ENCODE data around the gene MAGI2. TPM values are rescaled to one million over a fixed set of nuclear protein-coding genes. Genes with fewer than 3 reads are reported as not detected.

The MAGI2 gene
- total and polyA plus RNA-seq, 4 donors = 43.4 to 61.3 (median 50.1) TPM

- Histone ChIP-seq H3K27me3 (ENCODE audit: control insufficient read depth, insufficient read depth, low read length) (no peaks in the 10 kb centered on the region), H3K36me3 (ENCODE audit: control insufficient read depth, insufficient read depth, low read length) (no peaks in the 10 kb centered on the region), H3K9me3 (ENCODE audit: control insufficient read depth, insufficient read depth, low read length) (no peaks in the 10 kb centered on the region), H3K4me3 (ENCODE audit: low read depth, low read length) (peak overlapping the region; percentile 60), H3K4me1 (ENCODE audit: control insufficient read depth, insufficient read depth, low read length) (no peaks in the 10 kb centered on the region), H3K27ac (ENCODE audit: low read depth, low read length) (peak overlapping the region; percentile 59)
- peak; percentile 33 to 91 (median 52) for DNase-seq (ENCODE audit: low read depth in 4 of 6, low spot score in 6 of 6)
- WGBS (ENCODE audit: insufficient coverage) = 7% methylated on average over 3 of the region's 16 CpGs
These were observed 682.8 kb downstream of the MAGI2 start for GRCh38 chr7:78770422-78771410.

- peak; percentile 27 to 91 (median 64) for DNase-seq (ENCODE audit: low read depth in 4 of 6, low spot score in 6 of 6)
- H3K4me3 ChIP-seq (ENCODE audit: low read depth, low read length) = peak overlapping the region; percentile 60
- no peaks in the 10 kb centered on the region for H3K4me1 ChIP-seq (ENCODE audit: control insufficient read depth, insufficient read depth, low read length)
- no peaks in the 10 kb centered on the region for H3K9me3 ChIP-seq (ENCODE audit: control insufficient read depth, insufficient read depth, low read length)
- no peaks in the 10 kb centered on the region for H3K36me3 ChIP-seq (ENCODE audit: control insufficient read depth, insufficient read depth, low read length)
- peak overlapping the region; percentile 70 for H3K27ac ChIP-seq (ENCODE audit: low read depth, low read length)
- 0% methylated on average over 9 of the region's 12 CpGs for WGBS (ENCODE audit: insufficient coverage)
- no peaks in the 10 kb centered on the region for H3K27me3 ChIP-seq (ENCODE audit: control insufficient read depth, insufficient read depth, low read length)
These were observed 683.9 kb downstream of the MAGI2 start for GRCh38 chr7:78769481-78770101.

GRCh38 chr7:78768859-78769258 lies 684.6 kb downstream of the MAGI2 start:
- Histone ChIP-seq H3K4me1 (ENCODE audit: control insufficient read depth, insufficient read depth, low read length) (no peaks in the 10 kb centered on the region), H3K36me3 (ENCODE audit: control insufficient read depth, insufficient read depth, low read length) (no peaks in the 10 kb centered on the region), H3K27ac (ENCODE audit: low read depth, low read length) (peak overlapping the region; percentile 70), H3K27me3 (ENCODE audit: control insufficient read depth, insufficient read depth, low read length) (no peaks in the 10 kb centered on the region), H3K4me3 (ENCODE audit: low read depth, low read length) (peak overlapping the region; percentile 60), H3K9me3 (ENCODE audit: control insufficient read depth, insufficient read depth, low read length) (no peaks in the 10 kb centered on the region)
- peak; percentile 32 to 94 (median 60) for DNase-seq (ENCODE audit: low read depth in 4 of 6, low spot score in 6 of 6)
- 0% methylated on average over 4 of the region's 6 CpGs for WGBS (ENCODE audit: insufficient coverage)

GRCh38 chr7:78765943-78766729 lies 687.3 kb downstream of the MAGI2 start:
- 86% methylated on average over 1 of the region's 4 CpGs for WGBS (ENCODE audit: insufficient coverage)
- no peak overlapping the region for H3K4me3 ChIP-seq (ENCODE audit: low read depth, low read length)
- H3K4me1 ChIP-seq (ENCODE audit: control insufficient read depth, insufficient read depth, low read length) = no peaks in the 10 kb centered on the region
- H3K27ac ChIP-seq (ENCODE audit: low read depth, low read length) = no peak overlapping the region
- H3K27me3 ChIP-seq (ENCODE audit: control insufficient read depth, insufficient read depth, low read length) = no peaks in the 10 kb centered on the region
- H3K36me3 ChIP-seq (ENCODE audit: control insufficient read depth, insufficient read depth, low read length) = no peaks in the 10 kb centered on the region
- no peak for DNase-seq (ENCODE audit: low read depth in 4 of 6, low spot score in 6 of 6)
- no peaks in the 10 kb centered on the region for H3K9me3 ChIP-seq (ENCODE audit: control insufficient read depth, insufficient read depth, low read length)

- Histone ChIP-seq H3K9me3 (ENCODE audit: control insufficient read depth, insufficient read depth, low read length) (no peaks in the 10 kb centered on the region), H3K36me3 (ENCODE audit: control insufficient read depth, insufficient read depth, low read length) (no peaks in the 10 kb centered on the region), H3K27me3 (ENCODE audit: control insufficient read depth, insufficient read depth, low read length) (no peaks in the 10 kb centered on the region), H3K27ac (ENCODE audit: low read depth, low read length) (no peak overlapping the region), H3K4me1 (ENCODE audit: control insufficient read depth, insufficient read depth, low read length) (no peaks in the 10 kb centered on the region), H3K4me3 (ENCODE audit: low read depth, low read length) (no peak overlapping the region)
- DNase-seq (ENCODE audit: low read depth in 4 of 6, low spot score in 6 of 6) = no peak
- WGBS (ENCODE audit: insufficient coverage) = 93% methylated on average over 3 of the region's 3 CpGs
These were observed 688.9 kb downstream of the MAGI2 start for GRCh38 chr7:78764571-78764970.

GRCh38 chr7:78762625-78763024 lies 690.8 kb downstream of the MAGI2 start:
- no peak for DNase-seq (ENCODE audit: low read depth in 4 of 6, low spot score in 6 of 6)
- no peaks in the 10 kb centered on the region for H3K4me1 ChIP-seq (ENCODE audit: control insufficient read depth, insufficient read depth, low read length)
- no CpG with 5 or more reads among the region's 1 CpG for WGBS (ENCODE audit: insufficient coverage)
- H3K27ac ChIP-seq (ENCODE audit: low read depth, low read length) = no peak overlapping the region
- H3K27me3 ChIP-seq (ENCODE audit: control insufficient read depth, insufficient read depth, low read length) = no peaks in the 10 kb centered on the region
- no peaks in the 10 kb centered on the region for H3K9me3 ChIP-seq (ENCODE audit: control insufficient read depth, insufficient read depth, low read length)
- no peak overlapping the region for H3K4me3 ChIP-seq (ENCODE audit: low read depth, low read length)
- H3K36me3 ChIP-seq (ENCODE audit: control insufficient read depth, insufficient read depth, low read length) = no peaks in the 10 kb centered on the region

GRCh38 chr7:78760620-78761355 lies 692.7 kb downstream of the MAGI2 start:
- no peaks in the 10 kb centered on the region for H3K4me1 ChIP-seq (ENCODE audit: control insufficient read depth, insufficient read depth, low read length)
- H3K36me3 ChIP-seq (ENCODE audit: control insufficient read depth, insufficient read depth, low read length) = no peaks in the 10 kb centered on the region
- WGBS (ENCODE audit: insufficient coverage) = no CpG with 5 or more reads among the region's 4 CpGs
- no peaks in the 10 kb centered on the region for H3K9me3 ChIP-seq (ENCODE audit: control insufficient read depth, insufficient read depth, low read length)
- H3K4me3 ChIP-seq (ENCODE audit: low read depth, low read length) = no peak overlapping the region
- no peak for DNase-seq (ENCODE audit: low read depth in 4 of 6, low spot score in 6 of 6)
- H3K27ac ChIP-seq (ENCODE audit: low read depth, low read length) = no peak overlapping the region
- H3K27me3 ChIP-seq (ENCODE audit: control insufficient read depth, insufficient read depth, low read length) = no peaks in the 10 kb centered on the region

GRCh38 chr7:78752554-78752953 lies 700.9 kb downstream of the MAGI2 start:
- no peak overlapping the region for H3K4me3 ChIP-seq (ENCODE audit: low read depth, low read length)
- DNase-seq (ENCODE audit: low read depth in 4 of 6, low spot score in 6 of 6) = no peak
- peaks cover 3% of the 10 kb centered on the region for H3K9me3 ChIP-seq (ENCODE audit: control insufficient read depth, insufficient read depth, low read length)
- H3K27ac ChIP-seq (ENCODE audit: low read depth, low read length) = no peak overlapping the region
- no peaks in the 10 kb centered on the region for H3K4me1 ChIP-seq (ENCODE audit: control insufficient read depth, insufficient read depth, low read length)
- no peaks in the 10 kb centered on the region for H3K27me3 ChIP-seq (ENCODE audit: control insufficient read depth, insufficient read depth, low read length)
- no peaks in the 10 kb centered on the region for H3K36me3 ChIP-seq (ENCODE audit: control insufficient read depth, insufficient read depth, low read length)

- H3K36me3 ChIP-seq (ENCODE audit: control insufficient read depth, insufficient read depth, low read length) = no peaks in the 10 kb centered on the region
- H3K27me3 ChIP-seq (ENCODE audit: control insufficient read depth, insufficient read depth, low read length) = no peaks in the 10 kb centered on the region
- no peak overlapping the region for H3K4me3 ChIP-seq (ENCODE audit: low read depth, low read length)
- H3K4me1 ChIP-seq (ENCODE audit: control insufficient read depth, insufficient read depth, low read length) = no peaks in the 10 kb centered on the region
- no CpG with 5 or more reads among the region's 4 CpGs for WGBS (ENCODE audit: insufficient coverage)
- no peak for DNase-seq (ENCODE audit: low read depth in 4 of 6, low spot score in 6 of 6)
- no peak overlapping the region for H3K27ac ChIP-seq (ENCODE audit: low read depth, low read length)
- H3K9me3 ChIP-seq (ENCODE audit: control insufficient read depth, insufficient read depth, low read length) = peaks cover 3% of the 10 kb centered on the region
These were observed 702.2 kb downstream of the MAGI2 start for GRCh38 chr7:78751253-78751652.

Measured in spinal cord (tissue), 10 donors.